Left lung (tissue), 10 donors: ENCODE data around the gene RHCE. TPM values are rescaled to one million over a fixed set of nuclear protein-coding genes. Genes with fewer than 3 reads are reported as not detected.
"Not testable (repeated sequence)": the region's sequence is repeated elsewhere in the genome, so short reads cannot be mapped to it uniquely, and the experiment has no call there.

Source experiments
- ATAC-seq: fragments of 200-7000 bp; cut with Tn5 transposase; one replicate; pipeline ENCODE4 v1.9.1; 2020; ENCODE audit warnings: moderate library complexity
- DNase-seq, 4 donors: peaks; one replicate each; pipeline ENCODE4 v3.0.0-alpha.2; 2013 to 2020
- H3K27ac ChIP-seq, 2 donors: fragments of 200-600 bp; sonication (generic) in 1 of 2; one replicate each; pipeline versions ENCODE4 v1.5.0 to v1.8.0; 2020 to 2021
- H3K27me3 ChIP-seq, 2 donors: fragments of 200-600 bp; sonication (generic) in 1 of 2; one replicate each; pipeline versions ENCODE4 v1.5.0 to v1.8.0; 2020 to 2021
- H3K36me3 ChIP-seq, 2 donors: fragments of 200-600 bp; sonication (generic) in 1 of 2; one replicate each; pipeline versions ENCODE4 v1.5.0 to v1.8.0; 2020 to 2021
- H3K4me1 ChIP-seq, 2 donors: fragments of 200-600 bp; one replicate each; pipeline ENCODE4 v1.8.0; 2021
- H3K4me3 ChIP-seq, 2 donors: fragments of 200-600 bp; sonication (generic) in 1 of 2; one replicate each; pipeline versions ENCODE4 v1.5.0 to v1.8.0; 2020 to 2021; ENCODE audit warnings: mild to moderate bottlenecking in 1 of 2
- H3K9me3 ChIP-seq, 2 donors: fragments of 200-600 bp; sonication (generic) in 1 of 2; one replicate each; pipeline versions ENCODE4 v1.5.0 to v1.8.0; 2020 to 2021
- intact Hi-C, 2 donors: fragments of 100-400 bp; cut with DNase I; formaldehyde crosslinking; loops; one replicate each; pipeline versions ENCODE4 v1.11.2 to v1.14.2; 2022
- polyA plus RNA-seq, 6 donors: library from polyadenylated mRNA; unstranded; fragments of 120-200 nt; gene quantifications; one replicate each; pipeline ENCODE4 v1.2.1, GENCODE V29; 2013; ENCODE audit not compliant: insufficient read length in 6 of 6
- total RNA-seq, 2 donors: library from RNA; stranded (reverse); fragmentation: NEBNext Ultra II Directional; extraction: Animal tissue kit (Norgen Biotek cat#: 25700); gene quantifications; one replicate each; pipeline ENCODE4 v1.2.1, GENCODE V29; 2021
- TF ChIP-seq, protein P1 (sequence below), 2 donors: fragments of 200-600 bp; sonication (generic) in 1 of 2; IDR thresholded peaks; one replicate each; pipeline versions ENCODE4 v1.5.0 to v1.8.0; 2021; ENCODE audit warnings: antibody characterized with exemption in 2 of 2
- donor health status: DM: no; HTN: yes; CAD: no.
- donor health status: DM: no; HTN: no; CAD: no.

RHCE gene
- total and polyA plus RNA-seq, 8 donors: 0.64 to 2.2 (median 1.4) TPM; not detected in 1

DNA sequence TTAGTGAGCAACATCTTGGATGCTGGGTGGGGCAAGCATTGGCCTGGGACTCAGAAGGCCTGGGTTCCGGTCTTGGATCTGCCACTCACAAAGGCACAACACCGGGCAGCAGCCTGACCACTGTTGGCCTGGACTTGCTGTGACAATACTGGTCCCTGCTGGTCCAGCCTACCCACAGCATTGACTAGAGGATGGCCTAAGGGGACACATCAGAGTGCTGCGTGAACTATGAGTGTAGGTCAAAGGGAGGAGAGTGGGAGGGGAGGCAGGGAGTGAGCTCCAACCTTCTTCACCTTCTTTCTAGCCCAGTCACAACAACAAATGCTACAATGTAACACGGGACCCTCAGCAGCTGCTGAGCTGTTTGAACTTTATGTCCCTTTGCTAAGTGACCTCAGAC is 51.4 kb downstream of the RHCE start:
- intact Hi-C loops: no loop called here
- TF ChIP-seq, protein P1, sequence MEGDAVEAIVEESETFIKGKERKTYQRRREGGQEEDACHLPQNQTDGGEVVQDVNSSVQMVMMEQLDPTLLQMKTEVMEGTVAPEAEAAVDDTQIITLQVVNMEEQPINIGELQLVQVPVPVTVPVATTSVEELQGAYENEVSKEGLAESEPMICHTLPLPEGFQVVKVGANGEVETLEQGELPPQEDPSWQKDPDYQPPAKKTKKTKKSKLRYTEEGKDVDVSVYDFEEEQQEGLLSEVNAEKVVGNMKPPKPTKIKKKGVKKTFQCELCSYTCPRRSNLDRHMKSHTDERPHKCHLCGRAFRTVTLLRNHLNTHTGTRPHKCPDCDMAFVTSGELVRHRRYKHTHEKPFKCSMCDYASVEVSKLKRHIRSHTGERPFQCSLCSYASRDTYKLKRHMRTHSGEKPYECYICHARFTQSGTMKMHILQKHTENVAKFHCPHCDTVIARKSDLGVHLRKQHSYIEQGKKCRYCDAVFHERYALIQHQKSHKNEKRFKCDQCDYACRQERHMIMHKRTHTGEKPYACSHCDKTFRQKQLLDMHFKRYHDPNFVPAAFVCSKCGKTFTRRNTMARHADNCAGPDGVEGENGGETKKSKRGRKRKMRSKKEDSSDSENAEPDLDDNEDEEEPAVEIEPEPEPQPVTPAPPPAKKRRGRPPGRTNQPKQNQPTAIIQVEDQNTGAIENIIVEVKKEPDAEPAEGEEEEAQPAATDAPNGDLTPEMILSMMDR (IDR thresholded peaks at IDR 0.05): no peak
- ATAC-seq (peak; percentile 20), DNase-seq (no peak)
- no peak overlapping the region for H3K27ac ChIP-seq
- no peak overlapping the region for H3K4me3 ChIP-seq
- no peaks in the 10 kb centered on the region for H3K27me3 ChIP-seq
- H3K4me1 ChIP-seq: peaks cover 0 to 10% of the 10 kb centered on the region in 2 donors
- H3K9me3 ChIP-seq: no peaks in the 10 kb centered on the region
- H3K36me3 ChIP-seq: no peaks in the 10 kb centered on the region

DNA sequence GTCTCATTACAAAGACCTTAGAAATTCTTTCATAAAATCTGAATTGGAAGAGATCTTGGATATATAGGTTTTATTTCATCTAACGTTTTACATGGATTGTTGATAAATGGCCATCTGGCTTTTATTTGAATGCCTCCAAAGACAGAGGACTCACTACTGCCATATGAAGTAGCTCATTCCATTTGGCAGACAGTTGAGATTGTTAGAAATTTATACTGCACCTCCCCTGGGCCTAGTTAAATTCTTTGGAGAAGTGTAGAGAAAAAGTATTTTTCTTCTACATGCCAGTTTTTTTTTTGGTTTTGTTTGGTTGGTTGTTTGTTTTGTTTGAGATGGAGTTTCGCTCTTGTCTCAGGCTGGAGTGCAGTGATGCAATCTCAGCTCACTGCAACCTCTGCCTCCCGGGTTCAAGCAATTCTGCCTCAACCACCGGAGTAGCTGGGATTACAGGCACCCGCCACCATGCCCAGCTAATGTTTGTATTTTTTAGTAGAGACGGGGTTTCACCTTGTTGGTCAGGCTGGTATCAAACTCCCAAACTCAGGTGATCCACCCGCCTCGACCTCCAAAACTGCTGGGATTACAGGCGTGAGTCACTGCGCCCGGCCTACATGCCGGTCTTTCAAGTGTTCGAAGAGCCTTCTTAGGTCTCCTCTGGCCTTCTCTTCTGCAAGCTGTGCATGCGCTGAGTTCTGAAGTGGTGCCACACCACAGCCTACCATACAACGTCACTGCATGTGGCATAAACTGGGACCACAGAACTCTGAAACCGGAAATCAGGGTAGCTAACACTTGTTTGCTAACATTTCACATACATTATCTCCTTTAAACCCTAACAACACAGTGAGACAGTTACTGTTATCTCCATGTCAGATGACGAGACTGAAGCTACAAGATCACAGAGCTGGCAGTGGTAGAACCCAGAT is 57.7 kb downstream of the RHCE start:
- H3K9me3 ChIP-seq, H3K27me3 ChIP-seq, DNase-seq, H3K4me3 ChIP-seq, intact Hi-C loops, H3K27ac ChIP-seq, H3K4me1 ChIP-seq: not testable (repeated sequence)
- ATAC-seq: peak; percentile 61
- peaks cover 0 to 40% of the 10 kb centered on the region in 2 donors for H3K36me3 ChIP-seq

DNA sequence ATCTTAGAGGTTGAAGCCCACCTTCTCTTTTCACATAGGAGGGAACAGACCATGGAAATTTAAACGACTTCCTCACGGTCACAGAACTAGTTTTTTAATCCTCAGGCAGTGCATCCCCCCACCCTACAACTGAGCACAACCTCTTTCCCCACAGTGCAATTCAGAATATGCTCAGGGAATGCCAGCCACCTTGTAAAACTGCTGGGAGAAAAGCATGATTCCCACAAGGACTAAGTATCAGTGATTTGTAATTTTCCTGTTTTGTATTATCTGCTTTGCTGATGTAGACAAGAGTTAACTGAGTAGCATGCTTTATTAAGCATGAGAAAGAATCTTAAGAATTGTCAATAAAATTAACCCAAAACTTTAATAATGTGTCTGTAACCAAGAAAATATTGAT is 58.7 kb downstream of the RHCE start:
- no peak for DNase-seq
- TF ChIP-seq, protein P1 (IDR thresholded peaks at IDR 0.05): no peak
- Histone ChIP-seq H3K27me3 (no peaks in the 10 kb centered on the region), H3K36me3 (peaks cover 0 to 47% of the 10 kb centered on the region in 2 donors), H3K27ac (no peak overlapping the region), H3K4me3 (no peak overlapping the region), H3K4me1 (no peaks in the 10 kb centered on the region), H3K9me3 (no peaks in the 10 kb centered on the region)
- intact Hi-C loops: no loop called here
- no peak for ATAC-seq

DNA sequence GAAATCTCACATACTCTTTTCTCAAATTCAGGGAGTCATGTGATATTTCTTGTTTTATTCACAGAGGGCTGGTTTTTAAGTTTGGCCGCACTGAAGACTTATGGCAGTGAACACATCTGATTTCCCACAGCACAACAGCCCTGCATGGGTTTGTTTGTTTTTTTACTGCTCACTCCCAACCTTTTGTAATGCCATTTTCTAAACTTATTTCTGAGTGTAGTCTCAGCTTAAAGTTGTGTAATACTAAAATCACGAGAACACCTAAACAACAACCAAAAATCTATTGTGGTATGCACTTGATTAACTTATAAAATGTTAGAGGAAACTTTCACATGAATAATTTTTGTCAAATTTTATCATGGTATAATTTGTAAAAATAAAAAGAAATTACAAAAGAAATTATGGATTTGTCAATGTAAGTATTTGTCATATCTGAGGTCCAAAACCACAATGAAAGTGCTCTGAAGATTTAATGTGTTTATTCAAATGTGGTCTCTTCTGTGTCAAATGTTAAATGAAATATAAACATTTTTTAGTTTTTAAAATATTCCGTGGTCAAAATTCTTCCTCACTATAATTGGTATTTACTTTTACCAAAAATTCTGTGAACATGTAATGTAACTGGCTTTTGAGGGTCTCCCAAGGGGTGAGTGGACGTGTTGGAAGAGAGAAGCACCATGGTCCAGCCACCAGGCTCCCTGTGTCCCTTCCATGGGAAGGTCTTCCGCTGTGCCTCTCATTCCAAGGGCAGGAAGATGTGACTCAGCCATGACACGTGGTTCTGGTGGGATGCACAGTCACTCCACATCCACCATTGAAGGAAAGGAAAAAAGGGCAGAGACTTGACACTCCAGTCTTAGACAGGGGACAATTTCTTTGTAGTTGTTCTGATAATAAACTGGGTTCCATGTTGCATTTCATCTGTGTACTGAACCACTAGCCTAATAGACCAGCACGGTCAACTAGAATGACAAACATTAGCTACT is 59.7 kb downstream of the RHCE start:
- Histone ChIP-seq H3K36me3 (peaks cover 0 to 57% of the 10 kb centered on the region in 2 donors), H3K9me3 (no peaks in the 10 kb centered on the region), H3K4me3 (no peak overlapping the region), H3K27me3 (no peaks in the 10 kb centered on the region), H3K27ac (peak overlapping the region in 1 of 2 donors; percentile 41), H3K4me1 (no peaks in the 10 kb centered on the region)
- intact Hi-C loops: no loop called here
- DNase-seq (no peak), ATAC-seq (no peak)
- TF ChIP-seq, protein P1 (IDR thresholded peaks at IDR 0.05): no peak

DNA sequence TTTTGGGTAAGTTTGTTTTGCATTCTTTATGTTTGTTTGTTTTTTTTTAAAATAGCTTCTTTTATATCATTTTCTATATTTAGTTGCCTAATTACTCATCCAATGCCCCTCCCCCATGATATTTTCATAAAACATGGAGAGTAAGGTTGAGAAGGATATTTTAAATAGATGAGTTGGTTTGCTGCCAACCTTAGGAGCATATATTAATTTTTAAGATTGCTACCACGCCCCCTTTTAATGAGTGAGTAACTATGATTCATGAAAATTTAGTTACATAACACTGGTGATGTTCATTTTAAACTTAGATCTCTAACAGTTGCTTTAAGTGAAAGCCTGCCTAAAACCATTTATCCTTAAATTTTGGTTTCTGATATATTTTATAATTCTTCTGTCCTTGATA is 63.8 kb downstream of the RHCE start:
- ATAC-seq (no peak), DNase-seq (no peak)
- intact Hi-C loops: no loop called here
- TF ChIP-seq, protein P1 (IDR thresholded peaks at IDR 0.05): no peak
- H3K9me3 ChIP-seq: no peaks in the 10 kb centered on the region
- H3K4me1 ChIP-seq: no peaks in the 10 kb centered on the region
- peaks cover 4 to 94% of the 10 kb centered on the region in 2 donors for H3K36me3 ChIP-seq
- no peak overlapping the region for H3K27ac ChIP-seq
- no peak overlapping the region for H3K4me3 ChIP-seq
- H3K27me3 ChIP-seq: no peaks in the 10 kb centered on the region
